HCEC 1CT (cell line): ENCODE measurements around the gene DNAJC28.
"Not testable (repeated sequence)": the region's sequence is repeated elsewhere in the genome, so short reads cannot be mapped to it uniquely, and the experiment has no call there.

Experiments used
- DNase-seq: peaks from one replicate; pipeline ENCODE4 v3.0.0-alpha.2; 2017

The DNAJC28 gene, protein sequence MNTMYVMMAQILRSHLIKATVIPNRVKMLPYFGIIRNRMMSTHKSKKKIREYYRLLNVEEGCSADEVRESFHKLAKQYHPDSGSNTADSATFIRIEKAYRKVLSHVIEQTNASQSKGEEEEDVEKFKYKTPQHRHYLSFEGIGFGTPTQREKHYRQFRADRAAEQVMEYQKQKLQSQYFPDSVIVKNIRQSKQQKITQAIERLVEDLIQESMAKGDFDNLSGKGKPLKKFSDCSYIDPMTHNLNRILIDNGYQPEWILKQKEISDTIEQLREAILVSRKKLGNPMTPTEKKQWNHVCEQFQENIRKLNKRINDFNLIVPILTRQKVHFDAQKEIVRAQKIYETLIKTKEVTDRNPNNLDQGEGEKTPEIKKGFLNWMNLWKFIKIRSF

GRCh38 chr21:33491373-33492102 is at the start of gene DNAJC28:
Gene DNAJC28 (minus strand): TSS chr21:33491716. CDS start chr21:33489393, 2,323 bp downstream.
- peak; percentile 84 for DNase-seq

DNA sequence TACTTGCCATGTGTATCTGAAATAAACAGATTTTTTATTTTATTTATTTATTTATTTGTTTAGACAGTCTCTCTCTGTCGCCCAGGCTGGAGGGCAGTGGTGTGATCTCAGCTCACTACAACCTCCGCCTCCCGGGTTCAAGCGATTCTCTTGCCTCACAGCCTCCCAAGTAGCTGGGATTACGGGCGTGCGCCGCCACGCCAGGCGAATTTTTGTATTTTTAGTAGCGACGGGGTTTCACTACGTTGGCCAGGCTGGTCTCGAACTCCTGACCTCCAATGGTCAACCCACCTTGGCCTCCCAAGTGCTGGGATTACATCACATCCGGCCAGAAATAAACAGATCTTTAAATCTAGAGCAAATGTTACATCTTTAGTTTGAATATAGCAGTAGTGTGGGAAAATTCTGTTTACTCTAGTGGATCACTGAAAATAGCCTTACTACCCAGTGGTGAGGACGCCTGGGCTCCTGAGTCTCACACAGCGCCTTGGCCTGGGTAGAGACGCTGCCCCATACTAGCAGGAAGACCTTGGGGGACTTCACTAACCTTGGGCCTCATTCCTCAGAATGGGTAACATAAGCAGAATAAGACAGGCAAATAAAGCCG is 49.7 kb upstream of the DNAJC28 start:
- DNase-seq = peak; percentile 47

GRCh38 chr21:33540711-33541104 is 49.2 kb upstream of the DNAJC28 start:
- no peak for DNase-seq

- DNase-seq = peak; percentile 94
These were observed 48.1 kb upstream of the DNAJC28 start for GRCh38 chr21:33539616-33540015.

DNA sequence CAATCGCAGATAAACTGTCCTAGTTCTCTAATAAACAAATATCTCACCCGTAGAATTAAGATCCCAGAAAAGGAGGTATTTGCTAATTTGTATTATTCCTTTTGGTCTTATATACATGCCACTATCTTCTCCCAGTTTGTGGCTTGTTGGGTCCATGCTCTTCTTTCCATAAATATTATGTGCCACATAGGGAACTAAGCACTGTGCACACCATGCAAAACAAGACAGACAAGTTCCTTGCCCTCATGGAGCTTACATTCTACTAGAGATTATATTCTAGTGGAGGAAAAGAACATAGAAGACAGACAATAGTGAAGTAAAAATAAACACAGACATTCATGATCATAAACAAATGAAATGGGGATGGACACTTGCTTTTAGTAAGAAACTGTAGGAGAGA is 45.7 kb upstream of the DNAJC28 start:
- no peak for DNase-seq

GRCh38 chr21:33531007-33531406 is 39.5 kb upstream of the DNAJC28 start:
- DNase-seq = no peak

DNA sequence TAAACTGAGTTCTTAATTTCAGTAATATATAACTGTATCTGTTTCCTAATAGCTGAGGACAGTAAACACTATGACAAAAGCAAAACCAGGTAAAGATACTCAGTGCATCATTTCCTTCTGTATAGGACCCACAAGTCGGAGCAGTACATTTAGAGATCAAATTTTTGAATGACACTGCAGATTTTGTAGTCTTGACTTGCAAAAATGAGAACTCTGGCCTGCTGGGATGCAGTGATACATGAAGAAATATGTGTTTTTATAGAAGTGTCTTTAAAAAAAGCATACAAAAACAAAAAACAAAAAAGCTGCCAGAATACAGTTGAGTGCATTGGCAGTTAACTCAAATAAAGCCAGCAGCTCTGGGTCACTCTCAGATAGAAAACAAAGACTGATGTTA is 31.4 kb upstream of the DNAJC28 start:
- DNase-seq = no peak

DNA sequence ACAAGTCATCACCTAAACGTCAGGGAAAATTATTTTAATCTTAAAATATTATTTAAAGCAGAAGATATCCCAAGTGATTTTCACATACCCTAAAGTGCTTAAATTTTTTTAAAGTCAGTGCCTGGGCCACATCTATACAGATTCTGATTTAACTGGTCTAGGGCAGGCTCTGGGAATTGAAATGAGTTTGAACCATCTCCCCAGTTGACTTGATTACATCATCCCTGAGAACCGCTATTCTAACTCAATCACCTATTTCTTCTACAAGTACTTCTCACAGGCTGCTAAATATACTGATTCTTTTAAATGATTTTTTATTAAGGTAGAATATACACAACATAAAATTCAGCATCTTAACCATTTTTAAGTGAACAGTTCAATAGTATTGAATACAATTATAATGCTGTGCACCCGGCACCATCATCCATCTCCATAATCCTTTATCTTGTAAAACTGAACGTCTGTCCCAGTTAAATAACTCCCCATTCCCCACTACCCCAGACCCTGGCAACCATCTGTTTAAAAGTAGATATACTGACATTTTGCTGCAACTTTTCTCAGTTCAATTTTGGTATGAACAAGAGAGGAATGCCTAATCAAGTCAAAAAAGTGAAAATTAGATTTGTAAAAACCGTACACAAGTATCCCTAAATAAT is 30.9 kb upstream of the DNAJC28 start:
- no peak for DNase-seq

- DNase-seq = no peak
These were observed 27.4 kb upstream of the DNAJC28 start for GRCh38 chr21:33518899-33519298.

- no peak for DNase-seq
These were observed 22.7 kb upstream of the DNAJC28 start for GRCh38 chr21:33514229-33514628.

GRCh38 chr21:33512481-33512880 is 21.0 kb upstream of the DNAJC28 start:
- no peak for DNase-seq

GRCh38 chr21:33511639-33512038 is 20.1 kb upstream of the DNAJC28 start:
- no peak for DNase-seq

DNA sequence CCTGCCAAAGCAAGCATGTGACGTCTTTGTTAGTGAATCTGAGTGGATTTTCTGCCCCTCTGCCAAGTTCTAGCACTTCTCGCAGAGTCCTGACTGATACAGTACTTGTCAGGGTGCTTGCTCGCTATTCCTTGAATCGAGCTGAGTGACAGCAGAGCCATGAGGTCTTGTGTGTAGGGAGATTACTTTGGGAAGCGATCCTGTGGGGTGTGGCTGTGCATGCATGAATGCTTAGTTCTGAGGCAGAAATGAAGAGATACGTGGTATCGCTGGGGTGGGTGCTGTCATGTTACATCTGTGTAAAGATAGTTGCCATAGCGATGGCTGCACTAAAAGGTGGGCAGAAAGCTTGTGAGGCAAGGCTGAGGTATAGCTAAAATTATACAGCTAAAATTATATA is 19.3 kb upstream of the DNAJC28 start:
- no peak for DNase-seq

DNA sequence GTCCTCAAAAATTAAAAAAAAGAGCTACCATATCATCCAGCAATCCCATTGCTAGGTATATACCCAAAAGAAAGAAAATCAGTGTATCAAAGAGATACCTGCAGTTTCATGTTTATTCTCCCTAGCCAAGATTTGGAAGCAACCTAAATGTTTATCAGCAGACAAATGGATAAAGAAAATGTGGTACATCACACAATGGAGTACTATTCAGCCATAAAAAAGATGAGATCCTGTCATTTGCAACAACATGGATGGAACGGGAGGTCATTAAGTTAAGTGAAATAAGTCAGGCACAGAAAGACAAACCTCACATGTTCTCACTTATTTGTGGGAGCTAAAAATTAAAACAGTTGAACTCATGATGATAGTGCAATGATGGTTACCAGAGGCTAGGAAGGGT is 15.5 kb upstream of the DNAJC28 start:
- DNase-seq = not testable (repeated sequence)

DNA sequence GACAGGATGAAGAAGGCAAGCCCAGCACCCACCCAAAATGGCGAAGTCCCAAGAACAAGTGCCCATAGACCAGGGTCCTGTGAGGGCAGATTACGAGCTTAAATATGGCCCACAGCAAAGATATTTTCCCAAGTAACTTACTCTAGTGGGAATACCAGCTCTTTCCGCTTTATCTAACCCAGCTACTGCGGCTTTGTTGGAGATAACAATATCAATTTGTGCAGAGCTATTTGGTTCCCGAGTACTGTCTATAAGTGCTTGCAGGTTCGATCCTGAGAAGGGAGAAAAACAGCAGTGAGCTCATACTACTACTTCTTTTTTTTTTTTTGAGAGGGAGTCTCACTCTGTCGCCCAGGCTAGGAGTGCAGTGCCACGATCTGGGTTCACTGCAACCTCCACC is 14.3 kb upstream of the DNAJC28 start:
- no peak for DNase-seq

DNA sequence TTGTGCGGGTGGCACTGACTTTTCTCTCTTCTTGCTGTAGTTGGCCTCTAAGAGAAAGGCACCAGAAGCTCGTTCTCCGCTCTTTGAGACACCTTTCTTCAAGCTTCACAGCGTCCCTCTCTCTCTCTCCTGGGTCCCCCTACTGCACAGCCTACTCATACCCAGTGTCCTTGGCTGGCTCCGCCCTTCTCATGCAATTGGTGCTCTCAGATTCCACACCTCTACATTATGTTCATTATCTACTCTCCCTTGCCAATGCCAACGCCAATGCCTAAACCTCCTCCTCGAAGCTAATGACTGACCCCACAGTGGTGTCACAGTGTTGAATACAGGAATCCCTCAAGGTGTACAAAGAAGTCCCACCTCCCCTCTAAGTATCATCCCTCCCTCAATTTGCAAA is 4.8 kb upstream of the DNAJC28 start:
- DNase-seq = no peak

- DNase-seq = no peak
These were observed 4.2 kb upstream of the DNAJC28 start for GRCh38 chr21:33495743-33496142.

GRCh38 chr21:33493756-33494155 is 2.2 kb upstream of the DNAJC28 start:
- no peak for DNase-seq

DNA sequence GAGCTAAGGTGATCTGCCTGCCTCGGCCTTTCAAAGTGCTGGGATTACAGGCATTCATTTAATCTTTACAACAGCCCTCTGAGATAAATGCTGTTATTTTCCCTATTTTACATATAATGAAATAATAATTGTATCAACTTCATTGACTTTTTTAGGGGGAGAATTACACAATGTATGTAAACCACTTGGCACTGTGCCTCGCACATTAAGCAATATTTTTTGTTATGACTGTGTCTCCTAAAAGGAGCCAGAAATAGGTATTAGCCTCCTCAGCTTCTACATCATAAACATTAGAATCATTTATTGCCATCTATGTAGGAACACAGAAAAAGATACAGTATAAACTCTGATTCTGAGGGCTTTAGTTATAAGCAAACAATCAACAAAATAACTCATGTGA is 1.1 kb upstream of the DNAJC28 start:
- peak; percentile 52 for DNase-seq

- DNase-seq = no peak
These were observed 534 bp downstream of the DNAJC28 start for GRCh38 chr21:33490991-33491372.

- DNase-seq = no peak
These were observed 2.6 kb downstream of the DNAJC28 start for GRCh38 chr21:33488936-33489335.

GRCh38 chr21:33487996-33488395 is 3.5 kb downstream of the DNAJC28 start:
- DNase-seq = no peak

DNA sequence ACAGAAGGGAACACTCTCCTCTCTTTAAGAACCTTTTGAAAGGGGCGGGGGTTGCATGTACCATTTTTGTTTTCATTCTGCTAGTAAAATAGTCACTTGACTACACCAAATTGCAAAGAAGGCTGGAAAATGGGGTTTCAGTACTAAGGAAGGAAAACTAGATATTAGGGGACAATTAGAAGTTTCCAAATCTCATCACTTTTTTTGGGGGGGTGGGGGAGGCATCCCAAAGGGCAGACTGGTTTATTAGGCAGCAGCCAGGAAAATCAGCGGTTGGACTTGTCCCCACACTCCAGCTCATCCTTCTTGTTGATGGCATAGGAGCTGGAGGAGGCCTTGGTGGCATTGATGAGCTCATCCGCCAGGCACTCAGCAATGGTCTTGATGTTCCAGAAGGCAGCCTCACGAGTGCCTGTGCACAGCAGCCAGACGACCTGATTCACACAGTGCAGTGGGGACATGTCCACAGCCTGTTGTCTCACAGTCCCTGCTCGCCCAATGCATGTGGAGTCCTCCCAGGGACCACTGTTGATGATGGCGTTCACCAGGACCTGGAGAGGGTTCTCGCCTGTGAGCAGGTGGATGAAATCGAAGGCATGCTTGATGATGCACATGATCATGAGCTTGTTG is 10.1 kb downstream of the DNAJC28 start:
- DNase-seq = no peak
